ENCODE results near the gene SPX.

GRCh38 chr12:21478756-21479455, 47.2 kb upstream of the SPX start:
- TF ChIP-seq CTCF (IDR thresholded peaks at IDR 0.05; ENCODE audit: low read length) (no peak), EZH2 (optimal IDR thresholded peaks at IDR 0.05; ENCODE audit: low read depth, low read length) (no peak)
